ENCODE results near the gene NDUFAF2. TPM values are rescaled to one million over a fixed set of nuclear protein-coding genes. Genes with fewer than 3 reads are reported as not detected.
"Not testable (repeated sequence)": the region's sequence is repeated elsewhere in the genome, so short reads cannot be mapped to it uniquely, and the experiment has no call there.

The NDUFAF2 gene
- total RNA-seq, 3 donors from 2014 or later (not counting 1 experiment from before 2014, with no cell fraction given) = 5.6 to 7.6 (median 7.0) TPM

GRCh38 chr5:61182449-61182848 lies 237.4 kb downstream of the NDUFAF2 start:
- DNase-seq (no peak), ATAC-seq (peak in 1 of 3 donors; percentile 33)
- no CpG with 5 or more reads among the region's 2 CpGs for WGBS (ENCODE audit: insufficient coverage)
- no peak overlapping the region for H3K4me3 ChIP-seq (ENCODE audit: low read length)
- no peaks in the 10 kb centered on the region for H3K36me3 Mint-ChIP-seq
- H3K9me3 ChIP-seq (ENCODE audit: control insufficient read depth, insufficient read depth, low read length) = no peaks in the 10 kb centered on the region
- no peak overlapping the region for H3K27ac ChIP-seq (ENCODE audit: low read length)
- no peaks in the 10 kb centered on the region for H3K9me3 Mint-ChIP-seq
- no peaks in the 10 kb centered on the region for H3K27me3 ChIP-seq (ENCODE audit: control insufficient read depth, insufficient read depth, low read length)
- H3K27me3 Mint-ChIP-seq (ENCODE audit: low read depth in 2 of 2) = peaks cover 9 to 11% of the 10 kb centered on the region in 2 donors
- H3K36me3 ChIP-seq (ENCODE audit: control insufficient read depth, insufficient read depth, low read length) = no peaks in the 10 kb centered on the region
- no peak for TF ChIP-seq CTCF (IDR thresholded peaks at IDR 0.05)
- intact Hi-C loops (cut with micrococcal nuclease) = no loop called here
- no peak overlapping the region for H3K4me3 Mint-ChIP-seq
- peaks cover 7 to 18% of the 10 kb centered on the region in 2 donors for H3K4me1 Mint-ChIP-seq
- no peak overlapping the region for H3K27ac Mint-ChIP-seq
- no peaks in the 10 kb centered on the region for H3K4me1 ChIP-seq (ENCODE audit: control insufficient read depth, insufficient read depth, low read length)

GRCh38 chr5:61183538-61183937 lies 238.5 kb downstream of the NDUFAF2 start:
- Mint-ChIP-seq H3K27me3 (ENCODE audit: low read depth in 2 of 2) (peaks cover 8 to 9% of the 10 kb centered on the region in 2 donors), H3K4me3 (no peak overlapping the region), H3K4me1 (peaks cover 7 to 18% of the 10 kb centered on the region in 2 donors), H3K9me3 (no peaks in the 10 kb centered on the region), H3K36me3 (no peaks in the 10 kb centered on the region), H3K27ac (no peak overlapping the region)
- H3K4me1 ChIP-seq (ENCODE audit: control insufficient read depth, insufficient read depth, low read length) = no peaks in the 10 kb centered on the region
- ATAC-seq (no peak), DNase-seq (no peak)
- no peak overlapping the region for H3K27ac ChIP-seq (ENCODE audit: low read length)
- H3K9me3 ChIP-seq (ENCODE audit: control insufficient read depth, insufficient read depth, low read length) = no peaks in the 10 kb centered on the region
- no peak overlapping the region for H3K4me3 ChIP-seq (ENCODE audit: low read length)
- no peaks in the 10 kb centered on the region for H3K27me3 ChIP-seq (ENCODE audit: control insufficient read depth, insufficient read depth, low read length)
- no peaks in the 10 kb centered on the region for H3K36me3 ChIP-seq (ENCODE audit: control insufficient read depth, insufficient read depth, low read length)
- WGBS (ENCODE audit: insufficient coverage) = no CpG with 5 or more reads among the region's 1 CpG
- intact Hi-C loops (cut with micrococcal nuclease) = no loop called here
- TF ChIP-seq CTCF (IDR thresholded peaks at IDR 0.05) = no peak

- no peaks in the 10 kb centered on the region for H3K36me3 Mint-ChIP-seq
- no peak overlapping the region for H3K4me3 Mint-ChIP-seq
- H3K4me3 ChIP-seq (ENCODE audit: low read length) = no peak overlapping the region
- H3K36me3 ChIP-seq (ENCODE audit: control insufficient read depth, insufficient read depth, low read length) = no peaks in the 10 kb centered on the region
- no peaks in the 10 kb centered on the region for H3K9me3 ChIP-seq (ENCODE audit: control insufficient read depth, insufficient read depth, low read length)
- no peak overlapping the region for H3K27ac Mint-ChIP-seq
- peaks cover 7 to 18% of the 10 kb centered on the region in 2 donors for H3K4me1 Mint-ChIP-seq
- peaks cover 7 to 8% of the 10 kb centered on the region in 2 donors for H3K27me3 Mint-ChIP-seq (ENCODE audit: low read depth in 2 of 2)
- no CpG with 5 or more reads among the region's 2 CpGs for WGBS (ENCODE audit: insufficient coverage)
- intact Hi-C loops (cut with micrococcal nuclease) = no loop called here
- no peak overlapping the region for H3K27ac ChIP-seq (ENCODE audit: low read length)
- H3K9me3 Mint-ChIP-seq = no peaks in the 10 kb centered on the region
- DNase-seq = no peak
- TF ChIP-seq CTCF (IDR thresholded peaks at IDR 0.05) = no peak
- no peaks in the 10 kb centered on the region for H3K27me3 ChIP-seq (ENCODE audit: control insufficient read depth, insufficient read depth, low read length)
- no peaks in the 10 kb centered on the region for H3K4me1 ChIP-seq (ENCODE audit: control insufficient read depth, insufficient read depth, low read length)
- no peak for ATAC-seq
Observed at GRCh38 chr5:61184708-61185107, 239.7 kb downstream of the NDUFAF2 start.

DNA sequence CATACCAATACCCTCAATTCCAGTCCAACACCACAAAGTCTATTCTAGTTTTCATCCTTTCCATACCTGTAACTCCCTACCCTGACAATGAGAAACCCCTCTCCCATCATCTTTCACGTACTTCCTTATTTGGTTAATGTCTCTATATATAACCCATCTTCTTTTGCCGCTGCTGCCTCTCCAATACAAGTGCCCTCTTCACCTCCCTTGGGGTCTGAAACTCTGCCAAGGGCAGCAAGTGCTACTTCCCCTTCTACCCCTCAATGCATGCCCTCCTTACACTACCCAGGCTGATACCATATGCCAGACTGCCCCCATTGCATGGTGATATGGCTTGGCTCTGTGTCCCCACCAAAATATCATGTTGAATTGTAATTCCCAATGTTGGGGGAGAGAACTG lies 241.6 kb downstream of the NDUFAF2 start:
- no peak for TF ChIP-seq CTCF (IDR thresholded peaks at IDR 0.05)
- ATAC-seq = no peak
- Mint-ChIP-seq H3K4me3 (no peak overlapping the region), H3K27me3 (ENCODE audit: low read depth in 2 of 2) (peaks cover 5 to 22% of the 10 kb centered on the region in 2 donors), H3K27ac (no peak overlapping the region), H3K4me1 (peaks cover 0 to 6% of the 10 kb centered on the region in 2 donors), H3K9me3 (no peaks in the 10 kb centered on the region), H3K36me3 (peaks cover 6% of the 10 kb centered on the region)
- Histone ChIP-seq H3K4me1 (ENCODE audit: control insufficient read depth, insufficient read depth, low read length) (no peaks in the 10 kb centered on the region), H3K9me3 (ENCODE audit: control insufficient read depth, insufficient read depth, low read length) (no peaks in the 10 kb centered on the region), H3K4me3 (ENCODE audit: low read length) (no peak overlapping the region), H3K27me3 (ENCODE audit: control insufficient read depth, insufficient read depth, low read length) (no peaks in the 10 kb centered on the region), H3K27ac (ENCODE audit: low read length) (no peak overlapping the region), H3K36me3 (ENCODE audit: control insufficient read depth, insufficient read depth, low read length) (no peaks in the 10 kb centered on the region)
- 25% methylated on average over 2 of the region's 2 CpGs for WGBS (ENCODE audit: insufficient coverage)
- intact Hi-C loops (cut with micrococcal nuclease) = no loop called here
- DNase-seq = no peak

- intact Hi-C loops (cut with micrococcal nuclease); H3K36me3 Mint-ChIP-seq; H3K27ac Mint-ChIP-seq; H3K27me3 ChIP-seq (ENCODE audit: control insufficient read depth, insufficient read depth, low read length); ATAC-seq; H3K4me1 ChIP-seq (ENCODE audit: control insufficient read depth, insufficient read depth, low read length); H3K9me3 ChIP-seq (ENCODE audit: control insufficient read depth, insufficient read depth, low read length); DNase-seq; H3K4me1 Mint-ChIP-seq; H3K9me3 Mint-ChIP-seq; H3K36me3 ChIP-seq (ENCODE audit: control insufficient read depth, insufficient read depth, low read length); H3K4me3 Mint-ChIP-seq; H3K4me3 ChIP-seq (ENCODE audit: low read length); H3K27ac ChIP-seq (ENCODE audit: low read length): not testable (repeated sequence)
- peaks cover 5 to 26% of the 10 kb centered on the region in 2 donors for H3K27me3 Mint-ChIP-seq (ENCODE audit: low read depth in 2 of 2)
Observed at GRCh38 chr5:61187352-61187751, 242.3 kb downstream of the NDUFAF2 start.

All from natural killer cell (primary cell).